GM10847 (cell line): ENCODE data around the gene TSTD2.
A peak's percentile ranks its signal among the peaks of the same experiment; 100 is the strongest.

Experiments
- POLR2A ChIP-seq: IDR thresholded peaks from 2 replicates; pipeline ENCODE4 v1.6.1; 2011; ENCODE audit not compliant: insufficient read length; ENCODE audit errors: extremely low read depth

TSTD2 gene

GRCh38 chr9:97632985-97633858 lies at the start of gene TSTD2, which contains the start of gene NCBP1:
TSS of gene TSTD2 (minus strand) at chr9:97633368. CDS start at chr9:97627562, 5,806 bp downstream.
TSS of gene NCBP1 (plus strand) at chr9:97633821. CDS start at chr9:97633882, 61 bp downstream.
- peak; percentile 89 for TF ChIP-seq POLR2A

DNA sequence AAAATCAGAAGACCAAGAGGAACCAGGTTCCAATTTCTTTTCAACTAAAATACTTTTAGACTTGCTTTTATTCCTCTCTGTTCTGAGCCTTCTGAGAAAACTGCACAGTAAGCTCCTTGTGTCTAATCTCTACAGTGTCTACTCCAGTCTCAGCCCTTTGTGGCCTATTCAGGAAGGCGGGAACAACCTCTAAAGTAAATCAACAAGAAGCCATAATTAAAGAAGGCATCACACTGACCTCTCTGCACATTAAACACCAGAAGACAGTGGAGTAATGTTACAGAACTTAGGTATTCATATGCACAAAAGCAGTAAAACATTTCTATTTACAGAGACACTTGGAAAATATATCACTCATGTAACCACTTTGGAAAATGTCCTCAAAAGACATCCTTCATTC lies 49.1 kb upstream of the TSTD2 start:
- TF ChIP-seq POLR2A, result no peak

GRCh38 chr9:97675655-97676054 lies 42.5 kb upstream of the TSTD2 start:
- TF ChIP-seq POLR2A, result no peak

- no peak for TF ChIP-seq POLR2A
Observed at GRCh38 chr9:97673922-97674321, 40.8 kb upstream of the TSTD2 start.

- no peak for TF ChIP-seq POLR2A
Observed at GRCh38 chr9:97672403-97672802, 39.2 kb upstream of the TSTD2 start.

- no peak for TF ChIP-seq POLR2A
Observed at GRCh38 chr9:97670586-97670985, 37.4 kb upstream of the TSTD2 start.

DNA sequence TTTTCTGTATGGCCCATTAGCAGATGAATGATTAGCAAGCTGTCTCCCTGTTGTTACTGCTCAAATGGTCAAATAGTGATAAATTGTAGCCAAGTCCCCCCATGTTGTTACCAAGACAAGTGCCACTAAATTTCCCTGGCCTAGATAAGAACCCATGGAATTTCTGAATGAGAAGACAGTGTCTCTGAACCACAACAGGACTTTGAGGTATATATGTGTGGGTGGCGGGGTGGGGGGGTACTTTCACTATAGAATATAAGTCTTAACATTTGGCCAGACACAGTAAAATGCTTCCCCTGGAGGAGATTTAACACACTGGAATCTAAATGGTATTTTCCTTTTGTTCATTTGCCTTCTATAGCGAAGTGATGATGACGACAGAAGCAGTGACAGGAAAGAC lies 35.3 kb upstream of the TSTD2 start:
- TF ChIP-seq POLR2A, result no peak

DNA sequence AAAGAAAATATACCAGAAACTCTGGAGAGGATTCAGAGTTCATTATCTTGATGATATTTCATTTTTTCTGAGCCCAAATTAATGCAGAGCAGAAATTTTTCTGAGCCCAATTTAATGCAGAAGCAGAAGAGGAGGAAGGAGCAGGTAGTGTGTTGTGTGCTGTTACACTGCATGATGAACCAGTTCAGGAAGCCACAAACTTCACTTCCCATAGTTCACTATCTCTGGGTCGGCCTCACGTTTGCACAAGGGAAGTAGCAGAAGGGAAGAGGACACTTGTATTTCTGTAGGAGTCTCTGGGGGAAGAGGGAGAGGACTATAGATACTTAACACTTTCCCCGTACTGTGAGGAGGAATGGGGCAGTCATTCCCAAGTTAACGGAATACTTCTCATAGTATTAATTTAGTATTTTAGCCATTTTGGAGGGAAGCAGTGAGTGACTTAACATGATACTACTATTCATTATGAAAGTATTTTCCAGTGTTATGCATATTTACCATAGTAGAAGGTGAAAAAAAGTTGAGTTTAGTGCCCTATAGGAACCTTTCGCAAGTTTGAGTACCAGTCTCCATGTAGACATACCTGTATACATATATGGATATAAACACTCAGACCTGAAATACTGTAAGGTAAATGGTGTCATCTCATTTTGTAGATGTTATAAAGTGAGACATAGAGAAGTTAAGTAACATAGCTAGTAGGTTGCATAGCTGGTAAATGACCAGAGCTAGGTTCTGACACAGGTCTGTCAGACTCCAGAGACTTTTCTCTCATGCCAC lies 33.9 kb upstream of the TSTD2 start:
- TF ChIP-seq POLR2A, result no peak

DNA sequence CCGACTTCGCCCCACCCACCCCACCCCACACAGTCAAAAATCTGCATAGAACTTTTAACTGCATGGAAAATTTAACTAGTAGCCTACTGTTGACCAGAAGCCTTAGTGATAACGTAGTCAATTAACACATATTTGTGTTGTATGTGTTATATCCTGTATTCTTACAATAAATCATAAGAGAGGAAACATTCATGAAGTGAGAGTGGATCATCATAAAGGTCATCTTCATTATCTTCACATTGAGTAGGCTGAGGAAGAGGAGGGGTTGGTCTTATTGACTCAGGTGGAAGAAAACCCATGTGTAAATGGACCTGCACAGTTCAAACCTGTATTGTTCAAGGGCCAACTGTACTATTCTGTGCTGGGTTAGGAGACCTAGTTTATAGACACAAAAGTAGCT lies 32.6 kb upstream of the TSTD2 start:
- TF ChIP-seq POLR2A, result no peak

DNA sequence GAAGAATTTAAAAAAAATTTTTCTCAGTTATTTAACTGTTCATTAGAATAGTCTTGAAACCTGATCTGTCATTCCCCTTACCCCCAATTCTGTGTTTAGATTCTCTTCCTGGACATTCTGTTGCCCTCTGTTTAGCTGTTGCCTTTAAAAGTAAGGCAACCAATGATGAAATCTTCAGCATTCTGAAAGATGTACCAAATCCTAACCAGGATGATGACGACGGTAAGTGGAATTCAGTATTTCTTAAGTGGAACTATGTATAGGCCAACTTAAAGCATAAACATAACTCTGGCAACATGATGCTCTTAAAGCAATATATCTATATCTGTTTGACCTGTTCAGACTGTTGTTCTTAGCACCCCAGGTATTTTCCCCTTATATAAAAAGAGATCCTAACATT lies 27.7 kb upstream of the TSTD2 start:
- no peak for TF ChIP-seq POLR2A

- no peak for TF ChIP-seq POLR2A
Observed at GRCh38 chr9:97660340-97660739, 27.2 kb upstream of the TSTD2 start.

GRCh38 chr9:97659771-97660170 lies 26.6 kb upstream of the TSTD2 start:
- TF ChIP-seq POLR2A, result no peak

GRCh38 chr9:97658707-97659106 lies 25.5 kb upstream of the TSTD2 start:
- no peak for TF ChIP-seq POLR2A

- TF ChIP-seq POLR2A, result no peak
Observed at GRCh38 chr9:97651646-97652045, 18.5 kb upstream of the TSTD2 start.

DNA sequence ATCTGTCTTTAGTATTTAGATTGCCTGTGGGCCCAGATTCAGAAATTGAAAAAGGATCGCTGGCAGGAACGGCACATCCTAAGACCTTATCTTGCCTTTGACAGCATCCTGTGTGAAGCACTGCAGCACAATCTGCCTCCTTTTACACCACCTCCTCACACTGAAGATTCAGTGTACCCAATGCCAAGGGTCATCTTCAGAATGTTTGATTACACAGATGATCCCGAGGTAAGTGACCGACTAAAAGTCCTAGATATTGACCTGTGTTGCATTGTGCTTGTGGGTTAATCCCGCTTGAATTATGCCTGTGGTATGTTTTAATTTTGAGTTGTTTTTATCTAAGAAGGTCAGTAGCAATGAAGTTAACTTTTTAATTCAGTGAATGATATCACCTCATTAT lies 14.8 kb upstream of the TSTD2 start:
- TF ChIP-seq POLR2A, result no peak

DNA sequence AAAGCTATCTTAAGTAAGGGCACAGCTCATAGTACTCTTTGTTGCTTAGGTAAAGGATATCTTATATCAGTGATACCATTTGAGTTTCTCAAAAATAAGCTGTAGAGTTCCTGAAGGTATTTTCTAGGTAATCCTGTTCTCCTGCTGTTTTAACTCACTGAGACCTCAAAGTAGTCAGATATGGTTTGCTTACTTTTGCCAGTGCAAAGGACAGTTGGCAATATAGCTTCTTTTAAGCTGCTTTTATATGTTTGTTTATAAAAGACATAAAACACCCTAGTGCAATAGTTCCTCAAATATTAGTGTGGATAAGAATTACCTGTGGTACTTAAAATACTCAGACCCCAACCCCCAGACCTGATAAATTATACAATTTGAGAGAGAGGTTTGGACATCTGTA lies 12.6 kb upstream of the TSTD2 start:
- TF ChIP-seq POLR2A, result no peak
